ENCODE data around the gene PARP2.

DNA sequence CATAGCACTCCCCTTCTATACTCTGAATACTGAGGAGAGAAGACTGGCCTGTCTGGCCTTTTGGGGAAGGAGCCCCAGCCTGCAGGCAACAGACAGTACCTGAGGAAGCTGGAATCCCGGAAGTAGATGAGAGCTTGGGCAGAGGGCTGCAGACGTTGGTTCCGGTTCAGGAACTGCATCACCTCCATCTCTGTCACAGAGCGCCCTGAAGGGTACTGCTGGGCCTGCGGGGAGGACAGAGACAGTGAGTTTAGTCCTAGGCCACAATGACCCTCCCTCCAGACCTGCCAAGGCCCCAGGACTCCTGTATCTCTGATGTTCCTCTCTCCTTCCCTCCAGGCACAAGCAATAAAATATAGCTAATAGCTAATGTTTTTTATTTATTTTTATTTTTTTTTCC lies 41.5 kb downstream of the PARP2 start:
- no peak for TF ChIP-seq CTCF (IDR thresholded peaks at IDR 0.05 in 2 of 3, conservative IDR thresholded peaks at IDR 0.05 in 1 of 3; ENCODE audit: insufficient read depth in 2 of 3, low read depth in 1 of 3, low read length in 3 of 3)
- TF ChIP-seq, protein P1, sequence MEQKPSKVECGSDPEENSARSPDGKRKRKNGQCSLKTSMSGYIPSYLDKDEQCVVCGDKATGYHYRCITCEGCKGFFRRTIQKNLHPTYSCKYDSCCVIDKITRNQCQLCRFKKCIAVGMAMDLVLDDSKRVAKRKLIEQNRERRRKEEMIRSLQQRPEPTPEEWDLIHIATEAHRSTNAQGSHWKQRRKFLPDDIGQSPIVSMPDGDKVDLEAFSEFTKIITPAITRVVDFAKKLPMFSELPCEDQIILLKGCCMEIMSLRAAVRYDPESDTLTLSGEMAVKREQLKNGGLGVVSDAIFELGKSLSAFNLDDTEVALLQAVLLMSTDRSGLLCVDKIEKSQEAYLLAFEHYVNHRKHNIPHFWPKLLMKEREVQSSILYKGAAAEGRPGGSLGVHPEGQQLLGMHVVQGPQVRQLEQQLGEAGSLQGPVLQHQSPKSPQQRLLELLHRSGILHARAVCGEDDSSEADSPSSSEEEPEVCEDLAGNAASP (IDR thresholded peaks at IDR 0.05), result no peak
- TF ChIP-seq FOXJ3 (CRISPR knock-in tag; IDR thresholded peaks at IDR 0.05), result no peak
- no peak for TF ChIP-seq ZBTB1 (CRISPR knock-in tag; IDR thresholded peaks at IDR 0.05; ENCODE audit: borderline replicate concordance, low read depth)
- no peak for TF ChIP-seq POLR2A (conservative IDR thresholded peaks at IDR 0.05)
- TF ChIP-seq, protein P2, sequence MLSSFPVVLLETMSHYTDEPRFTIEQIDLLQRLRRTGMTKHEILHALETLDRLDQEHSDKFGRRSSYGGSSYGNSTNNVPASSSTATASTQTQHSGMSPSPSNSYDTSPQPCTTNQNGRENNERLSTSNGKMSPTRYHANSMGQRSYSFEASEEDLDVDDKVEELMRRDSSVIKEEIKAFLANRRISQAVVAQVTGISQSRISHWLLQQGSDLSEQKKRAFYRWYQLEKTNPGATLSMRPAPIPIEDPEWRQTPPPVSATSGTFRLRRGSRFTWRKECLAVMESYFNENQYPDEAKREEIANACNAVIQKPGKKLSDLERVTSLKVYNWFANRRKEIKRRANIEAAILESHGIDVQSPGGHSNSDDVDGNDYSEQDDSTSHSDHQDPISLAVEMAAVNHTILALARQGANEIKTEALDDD (IDR thresholded peaks at IDR 0.05), result no peak
- TF ChIP-seq, protein P3, sequence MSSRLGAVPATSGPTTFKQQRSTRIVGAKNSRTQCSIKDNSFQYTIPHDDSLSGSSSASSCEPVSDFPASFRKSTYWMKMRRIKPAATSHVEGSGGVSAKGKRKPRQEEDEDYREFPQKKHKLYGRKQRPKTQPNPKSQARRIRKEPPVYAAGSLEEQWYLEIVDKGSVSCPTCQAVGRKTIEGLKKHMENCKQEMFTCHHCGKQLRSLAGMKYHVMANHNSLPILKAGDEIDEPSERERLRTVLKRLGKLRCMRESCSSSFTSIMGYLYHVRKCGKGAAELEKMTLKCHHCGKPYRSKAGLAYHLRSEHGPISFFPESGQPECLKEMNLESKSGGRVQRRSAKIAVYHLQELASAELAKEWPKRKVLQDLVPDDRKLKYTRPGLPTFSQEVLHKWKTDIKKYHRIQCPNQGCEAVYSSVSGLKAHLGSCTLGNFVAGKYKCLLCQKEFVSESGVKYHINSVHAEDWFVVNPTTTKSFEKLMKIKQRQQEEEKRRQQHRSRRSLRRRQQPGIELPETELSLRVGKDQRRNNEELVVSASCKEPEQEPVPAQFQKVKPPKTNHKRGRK (tag; IDR thresholded peaks at IDR 0.05), result no peak
- TF ChIP-seq GTF2F1 (IDR thresholded peaks at IDR 0.05; ENCODE audit: low read depth, low read length), result no peak
- no peak for TF ChIP-seq EZH2 (IDR thresholded peaks at IDR 0.05; ENCODE audit: borderline replicate concordance, low read depth, low read length)
- no peak for TF ChIP-seq ZNF133 (CRISPR knock-in tag; IDR thresholded peaks at IDR 0.05)
- TF ChIP-seq NFIX (CRISPR knock-in tag; IDR thresholded peaks at IDR 0.05; ENCODE audit: low read depth), result no peak
- TF ChIP-seq ZFX (CRISPR knock-in tag; IDR thresholded peaks at IDR 0.05), result no peak
- TF ChIP-seq RFX5 (IDR thresholded peaks at IDR 0.05; ENCODE audit: low read depth, low read length), result no peak
- TF ChIP-seq ZNF717 (CRISPR knock-in tag; IDR thresholded peaks at IDR 0.05), result no peak

Data from K562 (cell line).